Neural cell (in vitro differentiated cells): ENCODE results near the gene KRT83. TPM values are rescaled to one million over a fixed set of nuclear protein-coding genes. Genes with fewer than 3 reads are reported as not detected.

ENCODE experiments used
- H2AFZ ChIP-seq: fragments of 200-600, 300-800 bp; sonication (generic), shearing (Covaris generic); 2 replicates; pipeline ENCODE4 v1.6.0; 2014; ENCODE audit warnings: low read depth, mild to moderate bottlenecking, antibody characterized with exemption, low read length, moderate library complexity
- H3F3A ChIP-seq: fragments of 200-600 bp; shearing (Covaris generic); 2 replicates; pipeline ENCODE4 v1.6.1; 2016; ENCODE audit warnings: mild to moderate bottlenecking, moderate library complexity, mixed read lengths, antibody characterized with exemption, low read length; ENCODE audit not compliant: insufficient read depth, poor library complexity, severe bottlenecking
- H3K27ac ChIP-seq: fragments of 200-600, 300-800 bp; sonication (generic), shearing (Covaris generic); 2 replicates; pipeline ENCODE4 v1.5.1; 2014; ENCODE audit warnings: mild to moderate bottlenecking, low read length, moderate library complexity
- H3K27me3 ChIP-seq: fragments of 300-800, 200-600 bp; sonication (generic), shearing (Covaris generic); 2 replicates; pipeline ENCODE4 v1.6.0; 2014; ENCODE audit warnings: mild to moderate bottlenecking, low read depth, low read length, moderate library complexity; ENCODE audit not compliant: insufficient read depth
- H3K36me3 ChIP-seq: fragments of 300-800, 200-600 bp; sonication (generic), shearing (Covaris generic); 2 replicates; pipeline ENCODE4 v1.5.1; 2014; ENCODE audit warnings: mild to moderate bottlenecking, antibody characterized with exemption, low read length, moderate library complexity; ENCODE audit not compliant: insufficient read depth
- H3K4me2 ChIP-seq: fragments of 300-800, 200-600 bp; sonication (generic), shearing (Covaris generic); 2 replicates; pipeline ENCODE4 v1.6.0; 2014; ENCODE audit warnings: mild to moderate bottlenecking, low read length
- H3K4me3 ChIP-seq: fragments of 300-800, 200-600 bp; sonication (generic), shearing (Covaris generic); 2 replicates; pipeline ENCODE4 v1.5.1; 2014; ENCODE audit warnings: mild to moderate bottlenecking, low read length, moderate library complexity
- H3K79me2 ChIP-seq: fragments of 200-600 bp; shearing (Covaris generic); replicated peaks from 2 replicates; pipeline ENCODE4 v1.6.0; 2014; ENCODE audit warnings: mild to moderate bottlenecking, low read length, moderate library complexity; ENCODE audit not compliant: insufficient read depth
- H3K9ac ChIP-seq: fragments of 300-800, 200-600 bp; sonication (generic), shearing (Covaris generic); 2 replicates; pipeline ENCODE4 v1.6.1; 2016; ENCODE audit warnings: mild to moderate bottlenecking, low read length, mixed read lengths
- H3K9me2 ChIP-seq: fragments of 200-600 bp; shearing (Covaris generic); 2 replicates; pipeline ENCODE4 v1.6.1; 2016; ENCODE audit warnings: mild to moderate bottlenecking, low read length, mixed read lengths; ENCODE audit not compliant: insufficient read depth
- H3K9me3 ChIP-seq: fragments of 200-600, 300-800 bp; sonication (generic), shearing (Covaris generic); 2 replicates; pipeline ENCODE4 v1.6.1; 2016; ENCODE audit warnings: mild to moderate bottlenecking, mixed run types, low read length, moderate library complexity, mixed read lengths
- H4K20me1 ChIP-seq: fragments of 200-600 bp; shearing (Covaris generic); 2 replicates; pipeline ENCODE4 v1.6.1; 2016; ENCODE audit warnings: mild to moderate bottlenecking, mixed run types; ENCODE audit not compliant: insufficient read depth
- EP300 ChIP-seq: fragments of 450-650 bp; conservative IDR thresholded peaks from 2 replicates; pipeline ENCODE4 v1.6.1; 2014; ENCODE audit warnings: antibody characterized with exemption, mild to moderate bottlenecking, moderate library complexity; ENCODE audit not compliant: poor library complexity, severe bottlenecking
- EZH2 ChIP-seq: fragments of 200-600, 300-800 bp; shearing (Covaris generic), sonication (generic); IDR thresholded peaks from 2 replicates; pipeline ENCODE4 v1.6.1; 2014; ENCODE audit warnings: antibody characterized with exemption, low read length, borderline replicate concordance, mild to moderate bottlenecking; ENCODE audit not compliant: insufficient read depth, poor library complexity, severe bottlenecking
- MXI1 ChIP-seq: fragments of 450-650 bp; conservative IDR thresholded peaks from 2 replicates; pipeline ENCODE4 v1.6.1; 2014; ENCODE audit warnings: antibody characterized with exemption, mild to moderate bottlenecking; ENCODE audit not compliant: poor library complexity, severe bottlenecking
- POLR2AphosphoS5 ChIP-seq: IDR thresholded peaks from 2 replicates; pipeline ENCODE4 v1.6.1; 2012
- RAD21 ChIP-seq: fragments of 450-650 bp; conservative IDR thresholded peaks from 2 replicates; pipeline ENCODE4 v1.6.1; 2014; ENCODE audit warnings: antibody characterized with exemption, mild to moderate bottlenecking, moderate library complexity
- SMC3 ChIP-seq: fragments of 450-650 bp; conservative IDR thresholded peaks from 2 replicates; pipeline ENCODE4 v1.6.1; 2014; ENCODE audit warnings: antibody characterized with exemption, mild to moderate bottlenecking, moderate library complexity; ENCODE audit not compliant: poor library complexity
- TAF1 ChIP-seq: IDR thresholded peaks from 2 replicates; pipeline ENCODE4 v1.6.1; 2012; ENCODE audit warnings: low read depth
- polyA plus RNA-seq: library from polyadenylated mRNA; depleted of rRNA; stranded (reverse); fragments of >200 nt; gene quantifications from 2 replicates; pipeline ENCODE4 v1.2.3, GENCODE V29; 2014
- TF ChIP-seq, protein P1 (sequence below): fragments of 450-650 bp; IDR thresholded peaks from 2 replicates; pipeline ENCODE4 v1.5.1; 2014; ENCODE audit warnings: antibody characterized with exemption, mild to moderate bottlenecking, moderate library complexity; ENCODE audit not compliant: poor library complexity, severe bottlenecking
- TF ChIP-seq, protein P2 (sequence below): IDR thresholded peaks from 2 replicates; pipeline ENCODE4 v1.6.1; 2012; ENCODE audit warnings: borderline replicate concordance

KRT83 gene
- polyA plus RNA-seq, 1 donor from 2014 or later, result not detected

DNA sequence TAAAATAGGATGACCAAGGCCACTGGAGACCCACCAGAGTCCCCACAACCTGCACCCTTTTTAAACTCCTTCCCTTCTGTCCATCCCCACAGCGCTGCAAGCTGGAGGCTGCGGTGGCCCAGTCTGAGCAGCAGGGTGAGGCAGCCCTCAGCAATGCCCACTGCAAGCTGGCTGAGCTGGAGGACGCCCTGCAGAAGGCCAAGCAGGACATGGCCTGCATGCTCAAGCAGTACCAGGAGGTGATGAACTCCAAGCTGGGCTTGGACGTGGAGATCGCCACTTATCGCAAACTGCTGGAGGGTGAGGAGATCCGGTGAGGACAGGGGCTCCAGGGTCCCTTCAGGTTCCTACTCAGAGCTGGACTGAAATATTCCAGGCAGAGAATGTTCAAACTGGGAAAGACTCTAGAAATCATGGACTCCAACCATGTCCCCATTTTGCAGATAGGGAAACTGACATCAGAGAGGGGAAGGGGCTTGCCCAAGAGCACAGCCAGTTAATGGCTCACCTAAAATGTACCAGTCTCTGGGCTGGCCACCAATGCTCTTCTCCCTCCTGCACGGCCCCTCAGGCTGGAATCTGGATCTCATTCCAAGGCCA, 28.9 kb upstream of the KRT83 start:
- Histone ChIP-seq H3K4me2 (no peak overlapping the region), H3K9me2 (no peaks in the 10 kb centered on the region), H3K9ac (no peak overlapping the region), H3K27me3 (no peaks in the 10 kb centered on the region), H3K27ac (no peak overlapping the region), H3K36me3 (no peaks in the 10 kb centered on the region), H3K79me2 (no peaks in the 10 kb centered on the region), H3K9me3 (no peaks in the 10 kb centered on the region), H2AFZ (no peak overlapping the region), H3F3A (no peaks in the 10 kb centered on the region), H4K20me1 (no peaks in the 10 kb centered on the region), H3K4me3 (no peak overlapping the region)
- no peak for TF ChIP-seq MXI1
- no peak for TF ChIP-seq TAF1
- TF ChIP-seq EP300, result no peak
- TF ChIP-seq EZH2, result no peak
- no peak for TF ChIP-seq POLR2AphosphoS5
- TF ChIP-seq, protein P1, sequence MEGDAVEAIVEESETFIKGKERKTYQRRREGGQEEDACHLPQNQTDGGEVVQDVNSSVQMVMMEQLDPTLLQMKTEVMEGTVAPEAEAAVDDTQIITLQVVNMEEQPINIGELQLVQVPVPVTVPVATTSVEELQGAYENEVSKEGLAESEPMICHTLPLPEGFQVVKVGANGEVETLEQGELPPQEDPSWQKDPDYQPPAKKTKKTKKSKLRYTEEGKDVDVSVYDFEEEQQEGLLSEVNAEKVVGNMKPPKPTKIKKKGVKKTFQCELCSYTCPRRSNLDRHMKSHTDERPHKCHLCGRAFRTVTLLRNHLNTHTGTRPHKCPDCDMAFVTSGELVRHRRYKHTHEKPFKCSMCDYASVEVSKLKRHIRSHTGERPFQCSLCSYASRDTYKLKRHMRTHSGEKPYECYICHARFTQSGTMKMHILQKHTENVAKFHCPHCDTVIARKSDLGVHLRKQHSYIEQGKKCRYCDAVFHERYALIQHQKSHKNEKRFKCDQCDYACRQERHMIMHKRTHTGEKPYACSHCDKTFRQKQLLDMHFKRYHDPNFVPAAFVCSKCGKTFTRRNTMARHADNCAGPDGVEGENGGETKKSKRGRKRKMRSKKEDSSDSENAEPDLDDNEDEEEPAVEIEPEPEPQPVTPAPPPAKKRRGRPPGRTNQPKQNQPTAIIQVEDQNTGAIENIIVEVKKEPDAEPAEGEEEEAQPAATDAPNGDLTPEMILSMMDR, result no peak

DNA sequence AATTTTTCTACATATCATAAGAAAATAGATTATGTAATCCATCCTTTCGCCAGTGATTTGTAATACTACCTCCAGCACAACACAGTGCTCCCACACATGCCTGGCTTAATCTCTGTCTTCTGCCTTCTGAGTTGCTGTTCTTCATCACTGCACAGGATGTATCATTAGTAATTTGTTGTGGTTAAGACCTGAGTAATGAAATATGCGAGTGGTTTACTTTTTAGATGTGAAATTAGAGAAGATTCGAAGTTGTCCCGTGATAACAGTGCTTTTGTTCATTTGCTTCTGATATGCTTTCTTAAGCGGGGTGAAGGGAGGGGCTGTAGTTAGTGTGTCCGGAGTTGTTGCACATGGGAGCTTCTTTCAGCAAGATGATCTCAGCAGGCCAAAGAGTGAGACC, 28.0 kb upstream of the KRT83 start:
- H3K9me3 ChIP-seq, result no peaks in the 10 kb centered on the region
- H3K27ac ChIP-seq, result no peak overlapping the region
- no peak overlapping the region for H3K9ac ChIP-seq
- no peak overlapping the region for H3K4me2 ChIP-seq
- no peaks in the 10 kb centered on the region for H3K79me2 ChIP-seq
- no peaks in the 10 kb centered on the region for H3F3A ChIP-seq
- no peaks in the 10 kb centered on the region for H3K36me3 ChIP-seq
- no peaks in the 10 kb centered on the region for H4K20me1 ChIP-seq
- H3K27me3 ChIP-seq, result no peaks in the 10 kb centered on the region
- no peak overlapping the region for H2AFZ ChIP-seq
- H3K9me2 ChIP-seq, result no peaks in the 10 kb centered on the region
- TF ChIP-seq, protein P1, result no peak
- TF ChIP-seq EZH2 (no peak), RAD21 (no peak), SMC3 (no peak), TAF1 (no peak), MXI1 (no peak), EP300 (no peak), POLR2AphosphoS5 (no peak)
- TF ChIP-seq, protein P2, sequence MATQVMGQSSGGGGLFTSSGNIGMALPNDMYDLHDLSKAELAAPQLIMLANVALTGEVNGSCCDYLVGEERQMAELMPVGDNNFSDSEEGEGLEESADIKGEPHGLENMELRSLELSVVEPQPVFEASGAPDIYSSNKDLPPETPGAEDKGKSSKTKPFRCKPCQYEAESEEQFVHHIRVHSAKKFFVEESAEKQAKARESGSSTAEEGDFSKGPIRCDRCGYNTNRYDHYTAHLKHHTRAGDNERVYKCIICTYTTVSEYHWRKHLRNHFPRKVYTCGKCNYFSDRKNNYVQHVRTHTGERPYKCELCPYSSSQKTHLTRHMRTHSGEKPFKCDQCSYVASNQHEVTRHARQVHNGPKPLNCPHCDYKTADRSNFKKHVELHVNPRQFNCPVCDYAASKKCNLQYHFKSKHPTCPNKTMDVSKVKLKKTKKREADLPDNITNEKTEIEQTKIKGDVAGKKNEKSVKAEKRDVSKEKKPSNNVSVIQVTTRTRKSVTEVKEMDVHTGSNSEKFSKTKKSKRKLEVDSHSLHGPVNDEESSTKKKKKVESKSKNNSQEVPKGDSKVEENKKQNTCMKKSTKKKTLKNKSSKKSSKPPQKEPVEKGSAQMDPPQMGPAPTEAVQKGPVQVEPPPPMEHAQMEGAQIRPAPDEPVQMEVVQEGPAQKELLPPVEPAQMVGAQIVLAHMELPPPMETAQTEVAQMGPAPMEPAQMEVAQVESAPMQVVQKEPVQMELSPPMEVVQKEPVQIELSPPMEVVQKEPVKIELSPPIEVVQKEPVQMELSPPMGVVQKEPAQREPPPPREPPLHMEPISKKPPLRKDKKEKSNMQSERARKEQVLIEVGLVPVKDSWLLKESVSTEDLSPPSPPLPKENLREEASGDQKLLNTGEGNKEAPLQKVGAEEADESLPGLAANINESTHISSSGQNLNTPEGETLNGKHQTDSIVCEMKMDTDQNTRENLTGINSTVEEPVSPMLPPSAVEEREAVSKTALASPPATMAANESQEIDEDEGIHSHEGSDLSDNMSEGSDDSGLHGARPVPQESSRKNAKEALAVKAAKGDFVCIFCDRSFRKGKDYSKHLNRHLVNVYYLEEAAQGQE, result no peak
- H3K4me3 ChIP-seq, result no peak overlapping the region
